Effector memory CD4-positive, alpha-beta T cell (primary cell): ENCODE results near the gene RRP1.
"Not testable (repeated sequence)": the region's sequence is repeated elsewhere in the genome, so short reads cannot be mapped to it uniquely, and the experiment has no call there.

ENCODE experiments used
- DNase-seq, 3 donors: peaks; one replicate each; pipeline ENCODE4 v3.0.0-alpha.2; 2020
- H3K27ac ChIP-seq: 2 replicates; pipeline ENCODE4 v1.7.0; 2013; ENCODE audit warnings: mild to moderate bottlenecking, low read length, moderate library complexity; ENCODE audit not compliant: insufficient read depth, poor library complexity, severe bottlenecking
- H3K27me3 ChIP-seq: replicated peaks from 2 replicates; pipeline ENCODE4 v1.7.0; 2013; ENCODE audit warnings: mild to moderate bottlenecking, low read length; ENCODE audit not compliant: insufficient read depth, control insufficient read depth, poor library complexity, severe bottlenecking
- H3K36me3 ChIP-seq: 2 replicates; pipeline ENCODE4 v1.7.0; 2013; ENCODE audit warnings: mild to moderate bottlenecking, low read length, moderate library complexity; ENCODE audit not compliant: control insufficient read depth, insufficient read depth
- H3K4me1 ChIP-seq: 2 replicates; pipeline ENCODE4 v1.7.0; 2013; ENCODE audit warnings: low read length, mild to moderate bottlenecking; ENCODE audit not compliant: control insufficient read depth, insufficient read depth, poor library complexity, severe bottlenecking
- H3K4me3 ChIP-seq: 2 replicates; pipeline ENCODE4 v1.7.0; 2013; ENCODE audit warnings: low read length, low read depth, mild to moderate bottlenecking; ENCODE audit not compliant: insufficient read depth, poor library complexity, severe bottlenecking
- H3K9me3 ChIP-seq: 2 replicates; pipeline ENCODE4 v1.7.0; 2013; ENCODE audit warnings: mild to moderate bottlenecking, low read length, moderate library complexity; ENCODE audit not compliant: control insufficient read depth

Gene RRP1

DNA sequence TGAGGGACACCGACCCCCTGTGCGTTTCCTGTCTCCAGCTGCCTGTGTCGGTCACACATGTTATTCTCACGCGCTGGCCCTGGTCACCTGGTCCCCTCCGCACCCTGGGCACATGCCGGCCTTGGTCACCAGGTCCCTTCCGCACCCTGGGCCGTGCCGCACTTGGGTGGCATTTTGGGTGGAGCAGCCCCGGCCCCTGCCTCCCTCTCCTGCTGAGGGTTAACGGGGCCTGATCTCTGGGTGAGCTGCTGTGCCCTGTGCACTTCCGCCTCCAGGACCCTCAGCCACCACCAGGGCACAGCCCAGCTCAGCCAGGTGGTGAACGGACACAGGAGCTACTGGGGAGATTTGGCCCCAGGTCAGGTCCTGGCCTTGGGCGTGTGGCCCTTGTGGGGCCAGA, 26.6 kb downstream of the RRP1 start:
- no peak for DNase-seq
- Histone ChIP-seq H3K27me3 (no peaks in the 10 kb centered on the region), H3K9me3 (no peaks in the 10 kb centered on the region), H3K27ac (no peak overlapping the region), H3K4me3 (no peak overlapping the region), H3K36me3 (no peaks in the 10 kb centered on the region), H3K4me1 (peaks cover 2% of the 10 kb centered on the region)

DNA sequence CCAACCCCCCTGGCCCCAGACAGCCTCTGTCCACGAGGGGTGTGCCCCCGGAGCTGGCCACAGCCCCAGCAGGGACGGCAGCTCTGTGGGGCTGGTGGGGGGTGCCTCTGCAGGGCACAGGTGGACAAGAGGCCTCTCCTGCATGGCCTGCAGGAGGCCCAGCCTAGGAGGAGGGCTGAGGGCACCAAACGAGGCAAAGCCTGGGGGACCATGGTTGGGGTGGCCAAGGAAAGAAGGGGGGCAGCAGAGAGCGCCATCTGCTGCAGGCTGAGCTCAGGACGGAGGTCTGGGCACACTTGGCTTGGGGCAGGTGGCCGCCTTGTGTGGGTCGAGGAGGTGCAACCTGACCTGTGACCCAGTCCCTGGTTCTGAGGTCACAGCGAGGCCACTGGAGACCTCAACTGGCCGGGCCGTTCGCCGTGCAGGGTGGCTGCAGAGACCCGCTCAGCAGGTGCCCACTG, 27.3 kb downstream of the RRP1 start:
- Histone ChIP-seq H3K27me3 (no peaks in the 10 kb centered on the region), H3K36me3 (no peaks in the 10 kb centered on the region), H3K4me1 (no peaks in the 10 kb centered on the region), H3K4me3 (no peak overlapping the region), H3K27ac (no peak overlapping the region), H3K9me3 (no peaks in the 10 kb centered on the region)
- no peak for DNase-seq

DNA sequence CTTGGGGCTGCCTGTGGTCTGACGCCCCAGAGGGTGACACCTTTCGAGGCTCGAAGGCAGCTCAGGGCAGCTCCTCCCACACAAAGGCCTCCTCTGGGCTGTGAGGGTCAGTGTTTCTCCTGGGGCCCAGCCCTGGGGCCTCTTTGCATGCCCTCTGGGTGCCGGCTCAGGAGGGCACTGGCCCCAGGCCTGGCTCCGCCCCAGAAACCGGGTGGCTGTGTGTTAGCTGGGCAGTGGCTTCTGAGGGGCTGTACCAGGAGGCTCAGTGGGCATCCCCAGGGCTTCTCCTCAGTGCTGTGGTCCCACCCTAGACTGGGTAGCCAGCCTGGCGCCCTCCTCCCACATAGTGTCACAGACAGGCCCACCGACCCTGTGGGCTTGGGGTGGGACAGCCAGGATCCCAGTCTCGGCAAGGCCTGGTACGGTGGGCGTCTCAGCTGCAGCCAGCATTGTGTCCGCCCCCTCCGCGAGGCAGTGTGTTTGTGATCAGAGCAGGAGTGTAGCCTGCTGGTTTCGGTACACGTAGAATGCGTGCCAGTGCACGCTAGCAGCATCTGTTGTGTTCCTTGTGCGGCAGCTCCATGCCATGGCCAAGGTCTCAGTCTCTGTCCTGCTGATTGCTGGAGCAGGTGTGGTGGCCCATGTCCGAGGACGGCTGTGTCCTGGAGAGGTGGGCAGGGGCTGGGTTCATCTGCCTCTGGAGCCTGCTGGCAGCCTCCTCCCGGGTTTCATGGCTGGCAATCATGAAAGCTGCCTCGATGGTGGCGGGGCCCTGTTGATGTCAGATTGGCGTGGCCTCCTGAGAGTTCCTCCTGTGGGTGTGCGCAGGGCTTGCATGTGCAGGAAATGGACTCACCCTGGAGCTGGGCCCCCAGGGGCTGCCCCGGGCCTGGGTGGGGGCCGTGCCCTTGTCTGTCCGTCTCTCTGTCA, 28.0 kb downstream of the RRP1 start:
- no peaks in the 10 kb centered on the region for H3K27me3 ChIP-seq
- no peak for DNase-seq
- H3K4me3 ChIP-seq = no peak overlapping the region
- H3K36me3 ChIP-seq = no peaks in the 10 kb centered on the region
- no peaks in the 10 kb centered on the region for H3K9me3 ChIP-seq
- no peaks in the 10 kb centered on the region for H3K4me1 ChIP-seq
- no peak overlapping the region for H3K27ac ChIP-seq

DNA sequence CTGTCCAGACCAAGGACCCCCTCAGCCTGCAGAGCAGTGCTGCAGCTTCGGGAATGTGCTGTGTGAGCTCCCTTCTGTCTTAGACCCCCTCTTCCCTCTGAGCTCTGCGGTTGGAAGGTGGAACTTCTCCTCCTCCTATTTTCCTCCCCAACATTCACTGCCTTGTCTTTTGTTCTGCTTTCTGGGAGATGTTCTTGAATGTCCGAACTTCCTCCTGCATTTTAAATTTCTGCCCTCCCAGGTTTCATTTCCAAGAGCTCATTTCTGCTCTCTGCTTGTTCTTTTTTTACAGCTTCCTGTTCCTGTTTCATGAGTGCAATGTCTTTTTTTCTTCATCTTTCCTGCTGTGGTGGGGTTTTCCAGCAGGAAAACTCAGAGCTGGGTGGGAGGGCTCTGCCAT, 29.3 kb downstream of the RRP1 start:
- Histone ChIP-seq H3K27me3 (no peaks in the 10 kb centered on the region), H3K4me3 (no peak overlapping the region), H3K36me3 (no peaks in the 10 kb centered on the region), H3K27ac (no peak overlapping the region), H3K9me3 (no peaks in the 10 kb centered on the region), H3K4me1 (no peaks in the 10 kb centered on the region)
- DNase-seq = no peak

DNA sequence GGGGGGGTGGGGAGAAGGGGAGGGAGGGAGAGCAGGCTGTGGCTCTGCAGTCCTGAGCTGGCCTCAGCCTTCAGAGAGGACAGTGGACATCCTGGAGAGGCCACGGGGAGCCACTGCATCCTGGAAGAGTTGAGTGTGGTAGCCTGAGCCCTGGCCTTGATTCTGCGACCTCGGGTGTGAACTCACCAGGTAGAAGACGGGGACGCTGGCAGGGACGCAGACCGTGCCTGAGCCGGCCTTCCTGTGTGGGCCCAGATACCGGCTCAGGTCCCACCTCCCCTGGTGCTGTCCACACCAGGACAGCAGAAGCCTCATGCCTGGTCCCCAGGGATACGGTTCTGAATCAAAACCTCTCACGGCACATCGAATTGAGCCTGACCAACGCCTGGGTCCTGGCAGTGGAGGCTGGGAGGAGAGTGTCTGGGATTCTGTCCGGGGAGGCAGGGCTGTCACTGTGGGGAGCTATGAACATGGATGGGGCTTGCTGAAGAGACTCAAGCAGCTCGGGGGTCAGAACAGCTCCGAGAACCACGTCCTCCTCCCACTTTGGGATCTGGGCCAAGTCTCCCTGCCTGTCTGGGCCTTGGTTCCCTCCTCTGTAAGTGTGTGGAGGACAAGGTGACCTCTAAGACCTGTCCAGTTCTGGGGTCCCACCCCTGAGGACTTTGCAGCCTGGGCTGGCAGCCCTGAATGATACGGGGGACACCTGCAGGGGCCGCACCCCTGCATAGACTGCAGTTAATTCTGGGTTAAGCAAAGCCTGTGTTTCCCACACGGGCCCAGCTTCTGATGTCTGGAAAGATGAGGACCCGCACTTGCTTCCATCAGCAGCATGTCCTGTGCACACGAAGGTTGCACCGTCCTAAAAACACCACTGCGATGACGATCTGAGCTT, 30.4 kb downstream of the RRP1 start:
- no peaks in the 10 kb centered on the region for H3K9me3 ChIP-seq
- no peak overlapping the region for H3K4me3 ChIP-seq
- H3K27ac ChIP-seq = no peak overlapping the region
- no peaks in the 10 kb centered on the region for H3K36me3 ChIP-seq
- no peak for DNase-seq
- H3K4me1 ChIP-seq = no peaks in the 10 kb centered on the region
- no peaks in the 10 kb centered on the region for H3K27me3 ChIP-seq

DNA sequence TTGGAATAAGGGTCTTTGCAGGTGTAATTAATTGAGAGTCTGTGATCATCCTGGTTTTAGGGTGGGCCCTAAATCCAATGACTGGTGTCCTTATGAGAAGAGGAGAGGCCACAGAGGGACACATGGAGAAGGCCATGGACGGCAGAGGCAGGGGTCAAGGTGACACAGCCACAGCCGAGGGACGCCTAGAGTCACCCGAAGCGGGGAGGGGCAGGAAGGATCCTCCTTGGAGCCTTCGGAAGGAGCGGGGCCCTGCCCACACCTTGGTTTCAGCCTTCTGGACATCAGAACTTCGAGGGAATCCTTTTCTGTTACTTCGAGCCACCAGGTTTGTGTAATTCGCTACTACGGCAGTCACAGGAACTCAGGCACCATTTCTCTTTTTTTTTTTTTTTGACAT, 31.1 kb downstream of the RRP1 start:
- Histone ChIP-seq H3K36me3 (no peaks in the 10 kb centered on the region), H3K27me3 (no peaks in the 10 kb centered on the region), H3K4me3 (no peak overlapping the region), H3K9me3 (no peaks in the 10 kb centered on the region), H3K27ac (no peak overlapping the region), H3K4me1 (no peaks in the 10 kb centered on the region)
- DNase-seq = no peak

DNA sequence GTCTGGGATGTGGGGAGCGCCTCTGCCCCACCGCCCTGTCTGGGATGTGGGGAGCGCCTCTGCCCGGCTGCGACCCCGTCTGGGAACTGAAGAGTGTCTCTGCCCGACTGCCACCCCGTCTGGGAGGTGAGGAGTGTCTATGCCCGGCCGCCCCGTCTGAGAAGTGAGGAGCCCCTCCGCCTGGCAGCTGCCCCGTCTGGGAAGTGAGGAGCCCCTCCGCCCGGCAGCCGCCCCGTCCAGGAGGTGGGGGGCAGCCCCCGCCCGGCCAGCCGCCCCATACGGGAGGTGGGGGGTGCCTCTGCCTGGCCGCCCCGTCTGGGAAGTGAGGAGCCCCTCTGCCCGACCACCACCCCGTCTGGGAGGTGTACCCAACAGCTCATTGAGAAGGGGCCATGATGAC, 32.8 kb downstream of the RRP1 start:
- not testable (repeated sequence) for H3K27me3 ChIP-seq, H3K27ac ChIP-seq, H3K36me3 ChIP-seq, DNase-seq, H3K9me3 ChIP-seq, H3K4me1 ChIP-seq, H3K4me3 ChIP-seq

DNA sequence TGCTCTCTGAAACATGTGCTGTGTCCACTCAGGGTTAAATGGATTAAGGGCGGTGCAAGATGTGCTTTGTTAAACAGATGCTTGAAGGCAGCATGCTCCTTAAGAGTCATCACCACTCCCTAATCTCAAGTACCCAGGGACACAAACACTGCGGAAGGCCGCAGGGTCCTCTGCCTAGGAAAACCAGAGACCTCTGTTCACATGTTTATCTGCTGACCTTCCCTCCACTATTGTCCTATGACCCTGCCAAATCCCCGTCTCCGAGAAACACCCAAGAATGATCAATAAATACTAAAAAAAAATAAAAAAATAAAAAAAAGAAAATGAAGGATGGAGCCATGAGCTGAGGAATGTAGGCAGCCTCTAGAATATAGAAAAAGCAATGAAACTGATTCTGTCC, 33.4 kb downstream of the RRP1 start:
- not testable (repeated sequence) for H3K4me3 ChIP-seq, H3K27me3 ChIP-seq, H3K27ac ChIP-seq, H3K4me1 ChIP-seq, H3K9me3 ChIP-seq, DNase-seq, H3K36me3 ChIP-seq

DNA sequence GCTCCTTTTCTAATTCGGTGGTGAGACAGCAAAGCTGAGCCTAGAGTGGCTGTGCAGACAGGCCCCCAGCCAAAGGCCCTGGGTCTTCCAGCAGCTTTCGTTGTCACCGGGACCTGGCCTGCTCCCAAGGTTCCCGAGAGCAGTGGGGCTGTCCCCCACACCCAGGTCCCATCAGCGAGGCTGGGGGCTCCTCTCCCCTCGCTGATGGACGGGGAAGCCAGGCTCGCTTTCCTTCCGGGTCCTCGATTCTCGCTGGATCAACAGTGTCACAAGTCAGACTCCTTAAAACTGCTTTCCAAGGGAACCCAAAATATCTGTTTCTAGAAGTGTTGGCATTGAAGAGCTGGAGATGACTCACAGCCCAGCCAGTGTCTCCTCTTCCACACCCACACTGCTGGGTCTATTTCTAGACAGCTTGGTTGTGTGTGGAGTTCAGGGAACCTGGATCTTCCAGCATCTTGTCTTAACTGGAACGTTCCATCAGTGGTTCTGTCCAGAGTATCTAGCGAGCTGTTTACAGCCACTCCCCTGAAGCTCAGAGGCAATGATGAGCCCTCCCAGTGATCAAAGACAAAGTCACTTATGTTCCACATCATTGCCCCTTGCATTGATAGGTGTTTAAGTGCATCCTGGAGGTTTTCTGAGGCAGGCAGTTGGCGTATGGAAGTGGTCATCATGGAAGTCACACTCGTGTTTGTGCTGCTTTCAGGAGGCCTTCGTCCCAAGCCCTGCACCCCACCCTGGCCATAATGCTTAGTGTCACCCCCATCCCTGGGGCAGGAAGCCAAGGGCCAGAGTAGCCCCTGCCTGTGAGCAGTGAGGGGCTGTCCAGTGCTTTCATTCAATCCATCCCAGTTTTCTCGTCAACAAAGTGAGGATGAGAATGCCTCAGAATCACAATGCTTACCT, 35.2 kb downstream of the RRP1 start:
- DNase-seq = no peak

More for the DNA sequence above, 35.2 kb downstream of the RRP1 start:
- Histone ChIP-seq H3K36me3 (no peaks in the 10 kb centered on the region), H3K27ac (no peak overlapping the region), H3K27me3 (no peaks in the 10 kb centered on the region), H3K4me1 (no peaks in the 10 kb centered on the region), H3K9me3 (no peaks in the 10 kb centered on the region), H3K4me3 (no peak overlapping the region)
